Karpas-422 (cell line): ENCODE measurements around the gene C1orf116. TPM values are rescaled to one million over a fixed set of nuclear protein-coding genes. Genes with fewer than 3 reads are reported as not detected.
A peak's percentile ranks its signal among the peaks of the same experiment; 100 is the strongest.

ENCODE experiments used
- DNase-seq: peaks from one replicate; pipeline ENCODE4 v3.0.0-alpha.2; 2015
- H2AFZ ChIP-seq: fragments of 200-600 bp; sonication (generic); 2 replicates; pipeline ENCODE4 v1.6.1; 2014; ENCODE audit warnings: antibody characterized with exemption, low read length, mixed read lengths
- H3K27ac ChIP-seq: fragments of 200-600 bp; sonication (generic); 2 replicates; pipeline ENCODE4 v1.5.1; 2014; ENCODE audit warnings: mild to moderate bottlenecking, low read length, moderate library complexity
- H3K27me3 ChIP-seq: fragments of 200-600 bp; sonication (generic); 2 replicates; pipeline ENCODE4 v1.6.1; 2014; ENCODE audit warnings: low read length, mixed read lengths
- H3K36me3 ChIP-seq: fragments of 200-600 bp; sonication (generic); 2 replicates; pipeline ENCODE4 v1.6.1; 2014; ENCODE audit warnings: low read length, mixed read lengths; ENCODE audit not compliant: insufficient read depth
- H3K4me1 ChIP-seq: fragments of 200-600 bp; sonication (generic); 2 replicates; pipeline ENCODE4 v1.6.1; 2014; ENCODE audit warnings: mild to moderate bottlenecking, low read length, mixed read lengths
- H3K4me2 ChIP-seq: fragments of 200-600 bp; sonication (generic); 2 replicates; pipeline ENCODE4 v1.6.1; 2014; ENCODE audit warnings: low read length, low read depth, mild to moderate bottlenecking; ENCODE audit not compliant: poor library complexity, severe bottlenecking
- H3K4me3 ChIP-seq: fragments of 200-600 bp; sonication (generic); 2 replicates; pipeline ENCODE4 v1.5.1; 2014; ENCODE audit warnings: mild to moderate bottlenecking, antibody characterized with exemption, low read length, mixed read lengths
- H3K79me2 ChIP-seq: fragments of 200-600 bp; sonication (generic); 2 replicates; pipeline ENCODE4 v1.6.1; 2014; ENCODE audit warnings: mild to moderate bottlenecking, low read length, mixed read lengths
- H3K9ac ChIP-seq: fragments of 200-600 bp; sonication (generic); 2 replicates; pipeline ENCODE4 v1.6.0; 2014; ENCODE audit warnings: low read length
- H3K9me2 ChIP-seq: fragments of 200-600 bp; sonication (generic), shearing (Covaris generic); replicated peaks from 2 replicates; pipeline ENCODE4 v1.6.0; 2014; ENCODE audit warnings: mild to moderate bottlenecking, low read length, moderate library complexity; ENCODE audit not compliant: insufficient read depth
- H3K9me3 ChIP-seq: fragments of 300-700, 200-600 bp; sonication (generic); 2 replicates; pipeline ENCODE4 v1.6.1; 2014; ENCODE audit warnings: low read length, mixed read lengths
- H4K20me1 ChIP-seq: fragments of 200-600 bp; sonication (generic); 2 replicates; pipeline ENCODE4 v1.6.1; 2014; ENCODE audit warnings: mild to moderate bottlenecking, antibody characterized with exemption, low read length, low read depth; ENCODE audit not compliant: insufficient read depth
- total RNA-seq: library from RNA; depleted of rRNA; stranded (reverse); fragments of >200 nt; shearing (Covaris generic); gene quantifications from 2 replicates; pipeline ENCODE4 v1.2.3, GENCODE V29; 2014; ENCODE audit warnings: low replicate concordance

C1orf116 gene
- total RNA-seq, 1 experiment from 2014 or later = not detected

GRCh38 chr1:207000651-207001291, 31.8 kb downstream of the C1orf116 start:
- Histone ChIP-seq H3K27me3 (no peaks in the 10 kb centered on the region), H3K27ac (no peak overlapping the region), H3K36me3 (no peaks in the 10 kb centered on the region), H3K9ac (no peak overlapping the region), H3K9me3 (no peaks in the 10 kb centered on the region), H3K4me1 (no peaks in the 10 kb centered on the region), H4K20me1 (no peaks in the 10 kb centered on the region), H3K9me2 (no peaks in the 10 kb centered on the region), H3K4me3 (no peak overlapping the region), H3K79me2 (no peaks in the 10 kb centered on the region), H3K4me2 (no peak overlapping the region), H2AFZ (no peak overlapping the region)
- peak; percentile 5 for DNase-seq

DNA sequence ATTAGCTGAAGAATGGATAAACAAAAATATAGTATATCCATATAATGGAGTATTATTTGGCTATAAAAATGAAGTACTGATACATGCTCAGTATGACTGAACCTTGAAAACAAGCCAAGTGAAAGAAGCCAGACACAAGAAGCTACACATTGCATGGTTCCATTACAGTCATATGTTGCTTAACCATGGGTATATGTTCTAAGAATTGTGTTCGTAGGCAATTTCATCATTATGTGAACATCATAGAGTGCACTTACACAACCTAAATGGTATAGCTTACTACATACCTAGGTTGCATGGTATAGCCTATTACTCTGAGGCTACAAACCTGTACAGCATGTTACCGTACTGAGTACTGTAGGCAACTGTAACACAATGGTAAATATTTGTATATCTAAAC, 33.7 kb downstream of the C1orf116 start:
- no peak overlapping the region for H3K9ac ChIP-seq
- H3K27ac ChIP-seq = no peak overlapping the region
- H3K4me1 ChIP-seq = no peaks in the 10 kb centered on the region
- H3K79me2 ChIP-seq = no peaks in the 10 kb centered on the region
- no peaks in the 10 kb centered on the region for H3K27me3 ChIP-seq
- H2AFZ ChIP-seq = no peak overlapping the region
- no peaks in the 10 kb centered on the region for H4K20me1 ChIP-seq
- no peaks in the 10 kb centered on the region for H3K9me3 ChIP-seq
- H3K4me2 ChIP-seq = no peak overlapping the region
- DNase-seq = no peak
- H3K4me3 ChIP-seq = no peak overlapping the region
- no peaks in the 10 kb centered on the region for H3K9me2 ChIP-seq
- no peaks in the 10 kb centered on the region for H3K36me3 ChIP-seq

DNA sequence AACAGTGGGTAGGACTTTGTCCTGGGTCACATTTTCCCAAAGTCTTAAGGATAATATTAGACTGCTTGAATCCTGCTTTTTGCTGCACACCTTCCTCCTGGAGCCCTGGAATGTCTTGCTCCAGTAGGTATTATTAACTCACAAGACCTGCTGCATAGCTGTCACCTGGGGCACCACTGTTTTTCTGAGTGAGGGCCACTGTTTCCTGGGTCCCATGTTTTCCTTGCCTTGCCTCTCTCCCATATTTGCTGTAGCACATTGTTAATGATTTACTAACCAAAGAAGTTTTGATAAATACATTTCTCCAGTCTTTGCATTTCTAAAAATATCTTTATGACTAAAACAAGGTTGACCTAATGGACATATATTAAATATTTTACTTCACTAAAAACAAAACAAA, 39.8 kb downstream of the C1orf116 start:
- no peaks in the 10 kb centered on the region for H3K27me3 ChIP-seq
- no peaks in the 10 kb centered on the region for H3K9me2 ChIP-seq
- no peak overlapping the region for H3K9ac ChIP-seq
- H3K9me3 ChIP-seq = no peaks in the 10 kb centered on the region
- no peak for DNase-seq
- H4K20me1 ChIP-seq = no peaks in the 10 kb centered on the region
- no peaks in the 10 kb centered on the region for H3K36me3 ChIP-seq
- H3K79me2 ChIP-seq = no peaks in the 10 kb centered on the region
- H2AFZ ChIP-seq = no peak overlapping the region
- H3K4me3 ChIP-seq = no peak overlapping the region
- no peak overlapping the region for H3K4me2 ChIP-seq
- no peak overlapping the region for H3K27ac ChIP-seq
- no peaks in the 10 kb centered on the region for H3K4me1 ChIP-seq

- H3K36me3 ChIP-seq = no peaks in the 10 kb centered on the region
- H3K79me2 ChIP-seq = no peaks in the 10 kb centered on the region
- H3K4me1 ChIP-seq = no peaks in the 10 kb centered on the region
- no peak overlapping the region for H3K9ac ChIP-seq
- H3K9me2 ChIP-seq = no peaks in the 10 kb centered on the region
- no peaks in the 10 kb centered on the region for H4K20me1 ChIP-seq
- no peak overlapping the region for H3K4me3 ChIP-seq
- H3K4me2 ChIP-seq = no peak overlapping the region
- no peak overlapping the region for H3K27ac ChIP-seq
- no peaks in the 10 kb centered on the region for H3K9me3 ChIP-seq
- H2AFZ ChIP-seq = no peak overlapping the region
- no peaks in the 10 kb centered on the region for H3K27me3 ChIP-seq
- DNase-seq = no peak
These were observed 44.7 kb downstream of the C1orf116 start for GRCh38 chr1:206987873-206988272.

DNA sequence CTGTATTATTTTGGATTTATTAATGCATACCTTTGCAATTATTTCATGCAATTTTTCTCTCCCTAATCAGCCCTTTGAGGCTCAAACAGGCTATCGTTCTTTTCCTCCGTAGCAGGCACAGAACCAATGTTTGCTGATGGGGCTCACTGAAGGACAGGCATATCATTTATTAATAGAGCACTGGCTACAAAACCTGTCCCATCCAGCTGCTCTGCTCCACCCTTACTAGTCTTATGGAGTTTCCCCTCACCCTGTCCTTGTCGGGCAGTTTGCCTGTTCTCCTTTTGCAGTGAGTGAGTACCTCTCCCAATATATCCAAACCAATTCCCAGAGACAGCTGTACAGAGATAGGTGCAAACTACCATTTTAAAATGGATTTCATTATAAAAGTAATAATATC, 45.7 kb downstream of the C1orf116 start:
- DNase-seq = no peak
- H3K4me1 ChIP-seq = no peaks in the 10 kb centered on the region
- H3K27me3 ChIP-seq = no peaks in the 10 kb centered on the region
- H3K9me3 ChIP-seq = no peaks in the 10 kb centered on the region
- H3K36me3 ChIP-seq = no peaks in the 10 kb centered on the region
- no peaks in the 10 kb centered on the region for H4K20me1 ChIP-seq
- H3K4me2 ChIP-seq = no peak overlapping the region
- H3K9me2 ChIP-seq = no peaks in the 10 kb centered on the region
- no peak overlapping the region for H2AFZ ChIP-seq
- no peak overlapping the region for H3K4me3 ChIP-seq
- H3K27ac ChIP-seq = no peak overlapping the region
- H3K9ac ChIP-seq = no peak overlapping the region
- no peaks in the 10 kb centered on the region for H3K79me2 ChIP-seq

DNA sequence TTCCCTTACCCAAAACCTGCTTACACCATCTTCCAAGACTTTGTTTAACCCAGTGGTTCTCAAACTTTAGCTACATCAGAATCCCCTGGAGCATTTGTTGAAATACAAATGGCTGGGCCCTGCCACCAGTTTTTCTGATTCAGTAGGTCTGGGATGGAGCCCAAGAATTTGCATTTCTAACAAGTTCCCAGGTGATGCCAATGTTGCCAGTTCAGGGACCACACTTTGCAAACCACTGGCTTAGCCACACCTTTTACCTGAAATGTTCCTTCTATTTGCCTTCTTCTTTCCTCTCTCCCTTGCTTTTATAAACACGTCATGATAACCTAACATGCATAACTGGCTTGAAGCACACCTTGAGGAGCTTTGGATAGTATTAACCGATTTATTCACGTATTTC, 46.2 kb downstream of the C1orf116 start:
- no peak overlapping the region for H2AFZ ChIP-seq
- H3K9me3 ChIP-seq = no peaks in the 10 kb centered on the region
- DNase-seq = no peak
- no peaks in the 10 kb centered on the region for H3K9me2 ChIP-seq
- no peak overlapping the region for H3K4me3 ChIP-seq
- no peaks in the 10 kb centered on the region for H3K4me1 ChIP-seq
- no peaks in the 10 kb centered on the region for H4K20me1 ChIP-seq
- H3K4me2 ChIP-seq = no peak overlapping the region
- H3K9ac ChIP-seq = no peak overlapping the region
- H3K27me3 ChIP-seq = no peaks in the 10 kb centered on the region
- no peaks in the 10 kb centered on the region for H3K79me2 ChIP-seq
- no peaks in the 10 kb centered on the region for H3K36me3 ChIP-seq
- no peak overlapping the region for H3K27ac ChIP-seq

DNA sequence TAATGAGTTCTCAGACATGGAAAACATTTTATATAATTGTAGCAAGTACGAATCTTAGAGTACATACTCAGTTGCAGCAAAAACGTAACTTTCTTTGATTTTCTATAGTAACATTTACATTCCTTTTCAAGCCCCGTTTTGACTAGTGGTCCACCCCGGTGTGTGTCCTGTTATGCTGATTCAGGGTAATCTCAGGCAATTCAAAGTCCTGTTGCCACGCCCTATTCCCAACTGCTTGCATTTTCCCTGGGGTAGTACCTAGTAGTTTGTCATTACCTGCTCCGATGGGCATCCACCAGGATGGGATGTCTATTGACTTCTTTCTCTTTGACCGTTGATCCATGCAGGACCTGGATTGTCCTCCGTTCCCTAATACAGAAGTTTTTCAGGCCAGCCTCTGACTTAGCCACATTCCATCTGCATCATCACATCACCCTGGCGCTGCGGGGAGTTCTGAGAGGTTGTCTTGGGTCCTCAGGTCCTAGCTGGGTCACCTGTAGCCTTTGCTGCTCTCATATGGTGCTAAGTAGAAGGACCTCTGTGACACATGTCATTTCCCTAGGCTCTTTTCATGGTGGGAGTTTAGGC, 47.3 kb downstream of the C1orf116 start:
- no peaks in the 10 kb centered on the region for H3K79me2 ChIP-seq
- no peak overlapping the region for H3K9ac ChIP-seq
- no peaks in the 10 kb centered on the region for H3K36me3 ChIP-seq
- H3K9me2 ChIP-seq = no peaks in the 10 kb centered on the region
- no peak for DNase-seq
- H3K9me3 ChIP-seq = no peaks in the 10 kb centered on the region
- no peak overlapping the region for H3K4me3 ChIP-seq
- H4K20me1 ChIP-seq = no peaks in the 10 kb centered on the region
- no peak overlapping the region for H3K27ac ChIP-seq
- no peaks in the 10 kb centered on the region for H3K4me1 ChIP-seq
- H3K4me2 ChIP-seq = no peak overlapping the region
- H3K27me3 ChIP-seq = no peaks in the 10 kb centered on the region
- no peak overlapping the region for H2AFZ ChIP-seq

DNA sequence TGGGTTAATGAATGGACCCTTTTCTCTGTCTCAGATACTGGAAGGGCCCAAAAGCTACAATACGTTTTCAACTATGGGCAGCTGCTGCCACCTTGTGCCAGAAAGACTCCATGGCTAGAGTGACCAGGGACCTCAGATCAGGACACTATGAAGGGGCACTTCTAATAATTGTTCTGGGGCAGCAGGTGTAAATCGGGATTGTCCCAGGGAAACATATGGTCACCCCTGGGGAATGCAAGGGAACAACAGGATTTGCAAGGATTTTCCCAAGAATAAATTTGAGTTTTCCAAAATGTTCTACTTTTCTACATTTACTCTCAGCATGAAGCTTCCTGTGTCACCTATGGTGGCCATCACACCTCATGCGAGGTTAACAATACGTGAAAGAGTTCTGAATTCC, 50.3 kb downstream of the C1orf116 start:
- Histone ChIP-seq H3K4me3 (no peak overlapping the region), H3K9me2 (no peaks in the 10 kb centered on the region), H3K4me2 (no peak overlapping the region), H3K79me2 (no peaks in the 10 kb centered on the region), H3K27ac (no peak overlapping the region), H2AFZ (no peak overlapping the region), H3K9ac (no peak overlapping the region), H3K9me3 (no peaks in the 10 kb centered on the region), H4K20me1 (no peaks in the 10 kb centered on the region), H3K27me3 (no peaks in the 10 kb centered on the region), H3K36me3 (no peaks in the 10 kb centered on the region), H3K4me1 (no peaks in the 10 kb centered on the region)
- peak; percentile 72 for DNase-seq
